K562 (cell line): Measurements from ENCODE around the gene MYCL. TPM values are rescaled to one million over a fixed set of nuclear protein-coding genes. Genes with fewer than 3 reads are reported as not detected.
A peak's percentile ranks its signal among the peaks of the same experiment; 100 is the strongest.

Experiments
- ATAC-seq: fragments of 200-7000 bp; cut with Tn5 transposase; 3 replicates; pipeline ENCODE4 v1.9.1; 2020; ENCODE audit warnings: moderate library complexity
- BruUV-seq: library from RNA; stranded (reverse); fragments of 400-500 nt; replicated peaks from 2 replicates; lab custom pipeline; 2021; lab: Mats Ljungman, UMichigan
- CTCF ChIA-PET: fragments of 300-600 bp; formaldehyde crosslinking; extraction: SDS; loops from one replicate; lab custom pipeline; 2021; ENCODE audit warnings: low intra/inter-chr PET ratio; lab: Yijun Ruan, JAX
- POLR2A ChIA-PET: fragments of 300-600, 350-650 bp; sonication (Branson Sonifier 250); formaldehyde crosslinking; extraction: SDS; loops from one replicate; lab custom pipeline; 2021; ENCODE audit warnings: antibody characterized with exemption, inconsistent platforms; lab: Yijun Ruan, JAX
- DNase-seq, 4 experiments: peaks; one replicate each; pipeline versions ENCODE4 v3.0.0 to v3.0.0-alpha.2; 2011 to 2018; ENCODE audit warnings: low spot score in 3 of 4, mixed read lengths in 3 of 4; ENCODE audit errors: extremely low read depth in 1 of 4
- FAIRE-seq: peaks from 2 replicates; lab custom pipeline; 2011; peaks lifted over from hg19 to GRCh38; lab: Jason Lieb, UNC
- H2AFZ ChIP-seq: 2 replicates; pipeline ENCODE4 v1.6.0; 2011; ENCODE audit warnings: low read depth, low read length, control low read depth, inconsistent platforms
- H3K27ac ChIP-seq: fragments of 200-600 bp; 3 replicates; pipeline ENCODE4 v1.8.0; 2011; ENCODE audit warnings: low read depth, mild to moderate bottlenecking, control low read depth, inconsistent platforms, low read length, moderate library complexity, mixed read lengths; ENCODE audit errors: extremely low read depth
- H3K27me3 ChIP-seq, 2 experiments: fragments of 300-600 bp in 1 of 2; 2 replicates in 1 of 2; 3 replicates in 1 of 2; pipeline versions ENCODE4 v1.6.0 to v1.8.0; 2011; ENCODE audit warnings: inconsistent platforms in 2 of 2, low read length in 2 of 2, mild to moderate bottlenecking in 1 of 2, mixed read lengths in 1 of 2, moderate library complexity in 1 of 2; ENCODE audit not compliant: control insufficient read depth in 2 of 2, insufficient read depth in 2 of 2
- H3K36me3 ChIP-seq: fragments of 300-600 bp; 3 replicates; pipeline ENCODE4 v1.8.0; 2011; ENCODE audit warnings: mild to moderate bottlenecking, low read length, inconsistent platforms; ENCODE audit not compliant: control insufficient read depth, insufficient read depth
- H3K4me1 ChIP-seq, 2 experiments: fragments of 200-600 bp in 1 of 2; replicated peaks in 1 of 2; 2 replicates in 1 of 2; 3 replicates in 1 of 2; pipeline versions ENCODE4 v1.5.1 to v1.8.0; 2011; ENCODE audit warnings: inconsistent platforms in 2 of 2, low read length in 2 of 2, mild to moderate bottlenecking in 1 of 2, mixed read lengths in 1 of 2, moderate library complexity in 1 of 2; ENCODE audit not compliant: control insufficient read depth in 2 of 2, insufficient read depth in 2 of 2
- H3K4me2 ChIP-seq: 2 replicates; pipeline ENCODE4 v1.6.1; 2011; ENCODE audit warnings: low read length, control low read depth, inconsistent platforms, mixed read lengths; ENCODE audit not compliant: insufficient read depth
- H3K4me3 ChIP-seq: fragments of 200-600 bp; sonication (generic), shearing (Covaris generic); 2 replicates; pipeline ENCODE4 v1.5.1; 2016; ENCODE audit warnings: control low read depth, inconsistent platforms
- H3K79me2 ChIP-seq: fragments of 200-600 bp; 3 replicates; pipeline ENCODE4 v1.8.0; 2011; ENCODE audit warnings: low read length, inconsistent platforms; ENCODE audit not compliant: control insufficient read depth, insufficient read depth
- H3K9ac ChIP-seq, 2 experiments: 2 replicates each; pipeline versions ENCODE4 v1.6.0 to v1.6.1; 2011; ENCODE audit warnings: low read depth in 2 of 2, low read length in 2 of 2, control low read depth in 1 of 2, inconsistent platforms in 1 of 2, mild to moderate bottlenecking in 1 of 2, mixed read lengths in 1 of 2; ENCODE audit not compliant: insufficient read depth in 1 of 2
- H3K9me1 ChIP-seq: one replicate; pipeline ENCODE4 v1.6.0; 2011; ENCODE audit warnings: inconsistent platforms, mild to moderate bottlenecking, low read length, moderate library complexity; ENCODE audit not compliant: control insufficient read depth, insufficient read depth
- H3K9me3 ChIP-seq: replicated peaks from 2 replicates; pipeline ENCODE4 v1.5.1; 2011; ENCODE audit warnings: low read depth, low read length, inconsistent platforms; ENCODE audit not compliant: control insufficient read depth, insufficient read depth
- H4K20me1 ChIP-seq: replicated peaks from 2 replicates; pipeline ENCODE4 v1.6.1; 2011; ENCODE audit warnings: low read length, inconsistent platforms, mixed read lengths; ENCODE audit not compliant: control insufficient read depth, insufficient read depth
- CBFA2T2 ChIP-seq: fragments of 450-650 bp; conservative IDR thresholded peaks from 2 replicates; pipeline ENCODE4 v1.6.1; 2017; ENCODE audit warnings: mild to moderate bottlenecking
- CSDE1 ChIP-seq, 2 experiments: fragments of 450-650 bp; IDR thresholded peaks; 2 replicates each; pipeline ENCODE4 v1.6.1; 2016; ENCODE audit warnings: mild to moderate bottlenecking in 1 of 2
- DACH1 ChIP-seq: fragments of 450-650 bp; IDR thresholded peaks from 2 replicates; pipeline ENCODE4 v1.6.1; 2018; ENCODE audit not compliant: partially characterized antibody
- HNRNPLL ChIP-seq: fragments of 200-400 bp; formaldehyde crosslinking; IDR thresholded peaks from 2 replicates; pipeline ENCODE4 v1.6.1; 2017; ENCODE audit warnings: low read length, low read depth, mild to moderate bottlenecking; ENCODE audit not compliant: poor library complexity, severe bottlenecking
- NFXL1 ChIP-seq: fragments of 450-650 bp; formaldehyde crosslinking; IDR thresholded peaks from 2 replicates; pipeline ENCODE4 v1.4.0; 2021; ENCODE audit warnings: mild to moderate bottlenecking
- POLR2AphosphoS5 ChIP-seq: IDR thresholded peaks from 2 replicates; pipeline ENCODE4 v1.6.1; 2011; ENCODE audit warnings: mild to moderate bottlenecking, low read depth, low read length, moderate library complexity; ENCODE audit not compliant: control insufficient read depth, insufficient read depth
- SMAD1 ChIP-seq: fragments of 150-350 bp; IDR thresholded peaks from 2 replicates; pipeline ENCODE4 v1.6.1; 2014; ENCODE audit warnings: low read length, low read depth; ENCODE audit not compliant: partially characterized antibody
- SRSF9 ChIP-seq: fragments of 200-400 bp; formaldehyde crosslinking; IDR thresholded peaks from 2 replicates; pipeline ENCODE4 v1.6.1; 2017; ENCODE audit warnings: low read depth, low read length, borderline replicate concordance
- WGBS: fragments of 100-300 bp; shearing (Covaris generic); methylation state at CpG from one replicate; pipeline ENCODE4 v1.1.6; 2016; ENCODE audit warnings: low coverage, mixed read lengths; ENCODE audit not compliant: insufficient coverage; ENCODE audit errors: missing lambda C conversion rate; 5-methylcytosine and 5-hydroxymethylcytosine counted together
- in situ Hi-C: fragments of 300-500 bp; cut with MboI; formaldehyde crosslinking; loops from 4 replicates; pipeline ENCODE4 v1.15.0; 2018; ENCODE audit warnings: inconsistent platforms, mixed read lengths
- intact Hi-C: fragments of 100-400 bp; cut with micrococcal nuclease; formaldehyde crosslinking; loops from 2 replicates; pipeline ENCODE4 v1.14.2; 2022
- polyA plus RNA-seq, 8 experiments: library from polyadenylated mRNA; depleted of rRNA in 4 of 8; stranded (reverse) in 5 of 8; unstranded in 3 of 8; fragments of >200 nt; fragmentation: Nextera tagmentation in 2 of 8; fragmentation: Illumina TruSeq in 1 of 8; extraction: Ambion mirVana in 2 of 8; extraction: Trizol in 1 of 8; gene quantifications; 2 replicates each; pipeline versions ENCODE4 v1.2.1 to v1.2.3, GENCODE V29; 2011 to 2014; ENCODE audit warnings: inconsistent platforms in 1 of 8, missing spikeins in 1 of 8
- total RNA-seq, 7 experiments: library from RNA; depleted of rRNA in 6 of 7; stranded (reverse); fragments of >200 nt in 6 of 7; fragmentation: Illumina TruSeq in 2 of 7; extraction: Trizol in 2 of 7; gene quantifications; 2 replicates each; pipeline versions ENCODE4 v1.2.1 to v1.2.3, GENCODE V29; 2011 to 2021; ENCODE audit warnings: low replicate concordance in 1 of 7
- TF ChIP-seq, protein P1 (sequence below): sonication (generic); formaldehyde crosslinking; IDR thresholded peaks from 2 replicates; pipeline ENCODE4 v1.8.1; 2023; ENCODE audit warnings: mild to moderate bottlenecking, missing genetic modification reagents
- TF ChIP-seq, protein P2 (sequence below): sonication (generic); formaldehyde crosslinking; IDR thresholded peaks from 2 replicates; pipeline ENCODE4 v1.8.0; 2022; ENCODE audit warnings: mild to moderate bottlenecking, missing genetic modification reagents
- TF ChIP-seq, protein P3 (sequence below): sonication (generic); formaldehyde crosslinking; IDR thresholded peaks from 2 replicates; pipeline ENCODE4 v1.9.0; 2022; ENCODE audit warnings: mild to moderate bottlenecking, missing genetic modification reagents

MYCL gene
- total and polyA plus RNA-seq, 9 of the 15 experiments (the other 6 are each of a cell fraction or from before 2014, with no cell fraction given), result 3.5 to 22.0 (median 12.8) TPM

DNA sequence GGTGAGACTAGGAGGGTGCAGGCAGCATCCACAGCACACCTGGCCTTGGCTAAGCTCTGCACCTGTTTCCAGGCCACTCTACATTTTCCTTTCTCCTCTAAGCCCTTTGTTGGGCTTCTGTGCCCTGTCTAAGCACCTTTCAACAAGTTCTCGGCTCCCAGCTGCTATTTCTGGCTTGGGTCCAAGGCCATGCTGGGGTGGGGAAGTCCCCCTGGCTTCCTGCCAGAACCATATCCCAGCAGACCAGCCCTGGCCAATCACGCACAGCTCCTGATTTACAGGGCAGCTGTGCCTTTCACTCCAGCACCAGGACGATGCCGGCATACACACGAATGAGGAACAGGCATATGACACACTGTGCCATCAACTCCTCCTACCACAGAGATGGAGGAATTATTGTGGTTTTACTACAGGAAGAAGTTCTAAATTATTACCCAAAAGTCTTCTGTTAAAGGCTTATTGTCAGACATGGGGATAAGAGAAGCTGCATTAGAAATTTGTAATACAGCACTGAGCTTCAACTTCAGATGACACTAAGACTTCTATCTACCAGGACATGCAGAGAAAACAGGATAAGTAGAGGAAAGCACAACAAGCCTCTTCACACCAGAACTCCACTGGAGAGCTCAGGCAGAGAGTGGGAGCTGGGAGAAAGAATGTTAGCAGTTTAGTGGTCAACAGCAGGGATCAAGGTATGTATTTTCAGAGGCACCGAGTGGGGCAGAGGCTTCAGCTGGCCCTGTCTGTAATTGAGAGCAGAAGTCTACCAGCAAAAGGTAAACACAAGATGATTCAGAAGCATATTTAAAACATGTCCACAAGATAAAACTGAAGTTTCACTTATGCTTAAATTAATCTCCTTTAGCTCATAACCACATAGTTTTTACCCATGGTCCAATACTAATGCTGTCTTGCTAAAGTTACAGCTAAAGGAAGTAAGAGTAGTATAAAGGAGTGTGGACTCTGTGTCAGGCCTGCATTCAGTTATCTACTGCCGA lies 55.8 kb downstream of the MYCL start:
- H3K4me2 ChIP-seq, result no peak overlapping the region
- H3K27me3 ChIP-seq, result no peaks in the 10 kb centered on the region
- H3K9me3 ChIP-seq, result no peaks in the 10 kb centered on the region
- FAIRE-seq (no peak), DNase-seq (peak; percentile 43 to 82 (median 60)), ATAC-seq (peak; percentile 86)
- H2AFZ ChIP-seq, result no peak overlapping the region
- H3K79me2 ChIP-seq, result peaks cover 31% of the 10 kb centered on the region; the same call in 2 of the 3 replicates
- ChIA-PET CTCF (no interaction called here), POLR2A (interaction anchor here (0.5 to 3.4 kb wide), 17 partner anchors 7 to 146 kb away, joined by 3 to 20 read pairs (median 5); no protein-coding TSS in a partner anchor)
- peak overlapping the region in 1 of 2 experiments; percentile 2; a peak in 1 of 4 replicates for H3K9ac ChIP-seq
- H4K20me1 ChIP-seq, result no peaks in the 10 kb centered on the region
- 47% methylated on average over 7 of the region's 7 CpGs for WGBS
- intact Hi-C loops (no loop called here), in situ Hi-C loops (no loop called here)
- peaks cover 5 to 7% of the 10 kb centered on the region in 2 experiments; a peak in 2 of 5 replicates for H3K4me1 ChIP-seq
- no TSS peak for BruUV-seq
- H3K9me1 ChIP-seq, result peaks cover 9% of the 10 kb centered on the region
- no peak overlapping the region for H3K27ac ChIP-seq
- H3K36me3 ChIP-seq, result peaks cover 98% of the 10 kb centered on the region
- no peak overlapping the region for H3K4me3 ChIP-seq
- TF ChIP-seq NFXL1 (CRISPR knock-in tag) (no peak), HNRNPLL (no peak), CBFA2T2 (peak; percentile 53), DACH1 (peak; percentile 68), SMAD1 (peak; percentile 85), POLR2AphosphoS5 (peak; percentile 40; the same call in 1 of the 2 replicates), SRSF9 (no peak), CSDE1 (IDR thresholded peaks at IDR 0.05) (no peak)
- TF ChIP-seq, protein P1, sequence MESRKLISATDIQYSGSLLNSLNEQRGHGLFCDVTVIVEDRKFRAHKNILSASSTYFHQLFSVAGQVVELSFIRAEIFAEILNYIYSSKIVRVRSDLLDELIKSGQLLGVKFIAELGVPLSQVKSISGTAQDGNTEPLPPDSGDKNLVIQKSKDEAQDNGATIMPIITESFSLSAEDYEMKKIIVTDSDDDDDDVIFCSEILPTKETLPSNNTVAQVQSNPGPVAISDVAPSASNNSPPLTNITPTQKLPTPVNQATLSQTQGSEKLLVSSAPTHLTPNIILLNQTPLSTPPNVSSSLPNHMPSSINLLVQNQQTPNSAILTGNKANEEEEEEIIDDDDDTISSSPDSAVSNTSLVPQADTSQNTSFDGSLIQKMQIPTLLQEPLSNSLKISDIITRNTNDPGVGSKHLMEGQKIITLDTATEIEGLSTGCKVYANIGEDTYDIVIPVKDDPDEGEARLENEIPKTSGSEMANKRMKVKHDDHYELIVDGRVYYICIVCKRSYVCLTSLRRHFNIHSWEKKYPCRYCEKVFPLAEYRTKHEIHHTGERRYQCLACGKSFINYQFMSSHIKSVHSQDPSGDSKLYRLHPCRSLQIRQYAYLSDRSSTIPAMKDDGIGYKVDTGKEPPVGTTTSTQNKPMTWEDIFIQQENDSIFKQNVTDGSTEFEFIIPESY (CRISPR knock-in tag), result no peak
- TF ChIP-seq, protein P2, sequence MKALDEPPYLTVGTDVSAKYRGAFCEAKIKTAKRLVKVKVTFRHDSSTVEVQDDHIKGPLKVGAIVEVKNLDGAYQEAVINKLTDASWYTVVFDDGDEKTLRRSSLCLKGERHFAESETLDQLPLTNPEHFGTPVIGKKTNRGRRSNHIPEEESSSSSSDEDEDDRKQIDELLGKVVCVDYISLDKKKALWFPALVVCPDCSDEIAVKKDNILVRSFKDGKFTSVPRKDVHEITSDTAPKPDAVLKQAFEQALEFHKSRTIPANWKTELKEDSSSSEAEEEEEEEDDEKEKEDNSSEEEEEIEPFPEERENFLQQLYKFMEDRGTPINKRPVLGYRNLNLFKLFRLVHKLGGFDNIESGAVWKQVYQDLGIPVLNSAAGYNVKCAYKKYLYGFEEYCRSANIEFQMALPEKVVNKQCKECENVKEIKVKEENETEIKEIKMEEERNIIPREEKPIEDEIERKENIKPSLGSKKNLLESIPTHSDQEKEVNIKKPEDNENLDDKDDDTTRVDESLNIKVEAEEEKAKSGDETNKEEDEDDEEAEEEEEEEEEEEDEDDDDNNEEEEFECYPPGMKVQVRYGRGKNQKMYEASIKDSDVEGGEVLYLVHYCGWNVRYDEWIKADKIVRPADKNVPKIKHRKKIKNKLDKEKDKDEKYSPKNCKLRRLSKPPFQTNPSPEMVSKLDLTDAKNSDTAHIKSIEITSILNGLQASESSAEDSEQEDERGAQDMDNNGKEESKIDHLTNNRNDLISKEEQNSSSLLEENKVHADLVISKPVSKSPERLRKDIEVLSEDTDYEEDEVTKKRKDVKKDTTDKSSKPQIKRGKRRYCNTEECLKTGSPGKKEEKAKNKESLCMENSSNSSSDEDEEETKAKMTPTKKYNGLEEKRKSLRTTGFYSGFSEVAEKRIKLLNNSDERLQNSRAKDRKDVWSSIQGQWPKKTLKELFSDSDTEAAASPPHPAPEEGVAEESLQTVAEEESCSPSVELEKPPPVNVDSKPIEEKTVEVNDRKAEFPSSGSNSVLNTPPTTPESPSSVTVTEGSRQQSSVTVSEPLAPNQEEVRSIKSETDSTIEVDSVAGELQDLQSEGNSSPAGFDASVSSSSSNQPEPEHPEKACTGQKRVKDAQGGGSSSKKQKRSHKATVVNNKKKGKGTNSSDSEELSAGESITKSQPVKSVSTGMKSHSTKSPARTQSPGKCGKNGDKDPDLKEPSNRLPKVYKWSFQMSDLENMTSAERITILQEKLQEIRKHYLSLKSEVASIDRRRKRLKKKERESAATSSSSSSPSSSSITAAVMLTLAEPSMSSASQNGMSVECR (CRISPR knock-in tag), result 0 out of 2 replicates have a peak, but pooled peaks have one; percentile 29
- TF ChIP-seq, protein P3, sequence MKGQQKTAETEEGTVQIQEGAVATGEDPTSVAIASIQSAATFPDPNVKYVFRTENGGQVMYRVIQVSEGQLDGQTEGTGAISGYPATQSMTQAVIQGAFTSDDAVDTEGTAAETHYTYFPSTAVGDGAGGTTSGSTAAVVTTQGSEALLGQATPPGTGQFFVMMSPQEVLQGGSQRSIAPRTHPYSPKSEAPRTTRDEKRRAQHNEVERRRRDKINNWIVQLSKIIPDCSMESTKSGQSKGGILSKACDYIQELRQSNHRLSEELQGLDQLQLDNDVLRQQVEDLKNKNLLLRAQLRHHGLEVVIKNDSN, result peak; percentile 45; the same call in 1 of the 2 replicates
